ENCODE results near the gene PHLPP1. TPM values are rescaled to one million over a fixed set of nuclear protein-coding genes. Genes with fewer than 3 reads are reported as not detected.

The PHLPP1 gene
- total and polyA plus RNA-seq, 9 donors, result 4.4 to 15.9 (median 12.0) TPM

GRCh38 chr18:62981566-62981965 is 266.2 kb downstream of the PHLPP1 start:
- Histone ChIP-seq H3K27ac (no peak overlapping the region), H3K4me3 (no peak overlapping the region), H3K4me1 (ENCODE audit: insufficient read depth) (no peaks in the 10 kb centered on the region), H3K36me3 (no peaks in the 10 kb centered on the region), H3K27me3 (no peaks in the 10 kb centered on the region), H3K9me3 (no peaks in the 10 kb centered on the region)
- intact Hi-C loops (cut with DNase I), result loop anchor here (5.0 to 10.0 kb wide), 7 partner anchors 264 to 797 kb away; partner anchors contain the start of genes PIGN (in 2 of the 4), RELCH (in 2 of the 4) and PHLPP1 (in 1 of the 4)
- 91 to 98% (median 96%) methylated on average over 11 of the region's 11 CpGs for WGBS, 3 donors
- TF ChIP-seq POLR2A (IDR thresholded peaks at IDR 0.05), result no peak
- TF ChIP-seq CTCF (IDR thresholded peaks at IDR 0.05), result no peak
- TF ChIP-seq EP300 (IDR thresholded peaks at IDR 0.05), result no peak
- no peak for DNase-seq

- peak overlapping the region; percentile 4 for H3K4me3 ChIP-seq
- no peak overlapping the region for H3K27ac ChIP-seq
- DNase-seq, result peak; percentile 61 to 74 (median 66)
- 9 to 17% (median 14%) methylated on average over 11 of the region's 11 CpGs for WGBS, 3 donors
- TF ChIP-seq CTCF (IDR thresholded peaks at IDR 0.05), result peak; percentile 69 to 86 (median 71)
- no peak for TF ChIP-seq POLR2A (IDR thresholded peaks at IDR 0.05)
- no peaks in the 10 kb centered on the region for H3K4me1 ChIP-seq (ENCODE audit: insufficient read depth)
- no peaks in the 10 kb centered on the region for H3K9me3 ChIP-seq
- H3K36me3 ChIP-seq, result no peaks in the 10 kb centered on the region
- intact Hi-C loops (cut with DNase I), result loop anchor here (2.0 to 10.0 kb wide), 8 partner anchors 265 to 798 kb away; partner anchors contain the start of genes PHLPP1 (in 2 of the 4), PIGN (in 2 of the 4) and RELCH (in 2 of the 4)
- no peaks in the 10 kb centered on the region for H3K27me3 ChIP-seq
Measured at GRCh38 chr18:62982600-62983251, 267.4 kb downstream of the PHLPP1 start.

GRCh38 chr18:62984656-62985315 is 269.4 kb downstream of the PHLPP1 start:
- intact Hi-C loops (cut with DNase I), result loop anchor here (5.0 to 10.0 kb wide), 7 partner anchors 267 to 800 kb away; partner anchors contain the start of genes PIGN (in 2 of the 4), RELCH (in 2 of the 4) and PHLPP1 (in 1 of the 4)
- Histone ChIP-seq H3K27me3 (no peaks in the 10 kb centered on the region), H3K9me3 (no peaks in the 10 kb centered on the region), H3K4me3 (no peak overlapping the region), H3K27ac (no peak overlapping the region), H3K4me1 (ENCODE audit: insufficient read depth) (peaks cover 5% of the 10 kb centered on the region), H3K36me3 (no peaks in the 10 kb centered on the region)
- 86 to 89% (median 86%) methylated on average over 11 of the region's 11 CpGs for WGBS, 3 donors
- DNase-seq, result no peak
- no peak for TF ChIP-seq EP300 (IDR thresholded peaks at IDR 0.05)
- no peak for TF ChIP-seq CTCF (IDR thresholded peaks at IDR 0.05)
- TF ChIP-seq POLR2A (IDR thresholded peaks at IDR 0.05), result no peak

GRCh38 chr18:62986490-62986889 is 271.1 kb downstream of the PHLPP1 start:
- H3K9me3 ChIP-seq, result no peaks in the 10 kb centered on the region
- H3K27ac ChIP-seq, result no peak overlapping the region
- H3K4me3 ChIP-seq, result no peak overlapping the region
- intact Hi-C loops (cut with DNase I), result loop anchor here in 3 of 4 donors (10.0 kb wide), 2 partner anchors 402 to 802 kb away; partner anchors contain the start of genes PIGN (in 1 of the 3) and RELCH (in 1 of the 3)
- no peak for DNase-seq
- no peak for TF ChIP-seq CTCF (IDR thresholded peaks at IDR 0.05)
- no peak for TF ChIP-seq EP300 (IDR thresholded peaks at IDR 0.05)
- TF ChIP-seq POLR2A (IDR thresholded peaks at IDR 0.05), result no peak
- H3K4me1 ChIP-seq (ENCODE audit: insufficient read depth), result peaks cover 5% of the 10 kb centered on the region
- no peaks in the 10 kb centered on the region for H3K27me3 ChIP-seq
- WGBS, 3 donors, result 80 to 88% (median 86%) methylated on average over 2 of the region's 2 CpGs
- H3K36me3 ChIP-seq, result no peaks in the 10 kb centered on the region

All from ovary (tissue), 9 donors.